CD1c-positive myeloid dendritic cell (primary cell): ENCODE data around the gene ADAMTS18.
"Not testable (repeated sequence)": the region's sequence is repeated elsewhere in the genome, so short reads cannot be mapped to it uniquely, and the experiment has no call there.

Experiments
- DNase-seq: peaks from one replicate; pipeline ENCODE4 v3.0.0-alpha.2; 2016; ENCODE audit errors: extremely low spot score

Gene ADAMTS18

DNA sequence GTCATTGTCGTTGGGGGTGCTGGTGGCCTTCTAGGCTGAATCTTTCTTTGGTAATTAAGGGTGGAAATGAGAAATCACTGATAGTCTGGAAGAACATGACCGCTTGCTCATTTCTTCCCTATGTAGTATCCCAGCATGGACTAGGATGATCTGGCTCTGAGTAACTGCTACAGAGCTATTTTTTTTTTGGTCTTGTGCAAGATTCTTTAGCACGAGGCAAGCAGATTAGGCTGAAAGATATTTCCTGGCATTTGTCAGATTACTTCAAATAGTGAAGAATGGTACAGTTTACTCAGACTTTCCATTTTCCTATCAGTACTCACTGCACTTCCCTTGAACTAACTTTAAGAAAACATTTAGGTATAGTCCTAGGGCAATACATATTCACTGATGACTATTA is 146.6 kb downstream of the ADAMTS18 start:
- no peak for DNase-seq

DNA sequence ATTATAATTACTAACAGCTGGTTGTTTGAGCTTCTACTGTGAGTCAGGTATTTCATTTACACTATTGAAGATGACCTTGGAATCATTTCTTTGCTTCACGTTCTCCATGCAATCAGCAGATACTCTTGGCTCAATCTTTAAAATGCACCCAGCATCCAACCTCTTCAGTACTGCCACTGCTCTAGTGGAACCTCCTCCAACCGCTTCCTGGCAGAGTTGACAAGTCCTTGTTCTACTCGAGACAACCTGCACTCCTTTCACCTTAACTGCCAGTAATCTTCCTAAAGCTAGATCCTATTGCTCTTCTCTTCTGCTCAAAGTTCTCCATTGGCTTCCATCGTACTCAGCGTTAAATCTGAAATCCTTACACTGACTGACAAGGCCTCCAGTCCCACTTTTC is 149.2 kb downstream of the ADAMTS18 start:
- no peak for DNase-seq

DNA sequence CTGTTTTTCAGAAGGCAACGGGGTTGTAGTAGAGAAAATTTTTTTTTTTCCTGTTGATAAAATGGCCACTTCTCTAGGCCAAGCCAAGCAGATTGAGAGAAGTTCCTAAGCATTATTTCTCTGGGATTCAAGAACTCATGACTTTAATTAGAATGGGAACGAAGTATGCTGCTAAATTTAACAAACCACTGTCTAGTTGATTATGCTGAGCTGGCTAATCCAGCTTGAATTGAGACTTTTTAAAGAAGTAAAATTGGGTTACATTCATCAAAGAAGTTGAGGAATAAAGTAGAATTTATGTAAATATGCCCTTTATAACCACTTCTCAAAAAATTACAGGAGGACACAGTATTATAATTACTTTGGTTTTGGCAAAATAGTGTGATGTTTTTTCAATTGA is 152.5 kb downstream of the ADAMTS18 start:
- DNase-seq = no peak

DNA sequence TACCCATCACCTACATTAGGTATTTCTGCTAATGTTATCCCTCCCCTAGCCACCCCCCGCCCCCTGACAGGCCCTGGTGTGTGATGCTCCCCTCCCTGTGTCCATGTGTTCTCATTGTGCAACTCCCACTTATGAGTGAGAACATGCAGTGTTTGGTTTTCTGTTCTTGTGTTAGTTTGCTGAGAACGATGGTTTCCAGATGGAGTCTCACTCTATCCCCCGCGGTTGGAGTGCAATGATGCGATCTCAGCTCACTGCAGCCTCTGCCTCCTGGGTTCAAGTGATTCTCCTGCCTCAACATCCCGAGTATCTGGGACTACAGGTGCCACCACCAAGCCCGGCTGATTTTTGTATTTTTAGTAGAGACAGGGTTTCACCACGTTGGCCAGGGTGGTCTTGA is 155.5 kb downstream of the ADAMTS18 start:
- not testable (repeated sequence) for DNase-seq

DNA sequence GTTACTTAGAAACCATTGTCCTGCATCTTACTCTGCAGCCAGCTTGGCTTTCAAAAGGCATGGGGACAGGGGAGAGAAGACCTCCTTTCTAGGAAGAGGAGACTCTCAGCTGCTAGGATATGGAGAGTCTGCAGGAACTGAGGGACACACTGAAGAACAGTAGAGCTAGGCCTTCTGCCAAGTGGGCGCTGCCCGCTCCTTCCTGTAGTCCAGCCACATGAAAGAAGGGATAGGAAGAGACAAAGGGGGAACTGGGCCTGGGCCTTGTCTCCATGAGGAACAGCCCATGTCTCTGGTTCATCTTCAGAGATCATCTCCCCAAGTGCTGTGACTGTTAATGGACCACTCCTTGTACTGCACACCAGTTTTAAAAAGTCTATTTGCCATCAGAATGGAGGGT is 157.3 kb downstream of the ADAMTS18 start:
- DNase-seq = no peak

DNA sequence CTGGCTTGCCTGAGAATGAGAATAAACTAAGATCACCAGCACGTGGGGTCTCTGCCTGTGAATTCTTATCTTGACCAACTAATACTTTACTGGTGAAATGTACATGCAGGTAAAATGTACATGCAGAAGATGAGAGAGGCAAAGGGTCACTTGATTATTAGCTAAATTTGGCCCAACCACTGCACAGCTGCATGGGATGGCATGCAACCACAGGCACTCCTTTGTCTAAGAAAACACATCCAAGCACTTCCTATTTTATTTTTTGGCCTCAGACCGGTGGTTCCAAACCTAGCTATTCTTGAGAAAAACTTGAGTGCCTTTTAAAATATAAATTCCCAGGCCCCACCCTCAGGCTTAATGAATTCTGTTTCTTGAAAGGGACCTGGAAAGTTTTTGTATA is 157.7 kb downstream of the ADAMTS18 start:
- DNase-seq = no peak

DNA sequence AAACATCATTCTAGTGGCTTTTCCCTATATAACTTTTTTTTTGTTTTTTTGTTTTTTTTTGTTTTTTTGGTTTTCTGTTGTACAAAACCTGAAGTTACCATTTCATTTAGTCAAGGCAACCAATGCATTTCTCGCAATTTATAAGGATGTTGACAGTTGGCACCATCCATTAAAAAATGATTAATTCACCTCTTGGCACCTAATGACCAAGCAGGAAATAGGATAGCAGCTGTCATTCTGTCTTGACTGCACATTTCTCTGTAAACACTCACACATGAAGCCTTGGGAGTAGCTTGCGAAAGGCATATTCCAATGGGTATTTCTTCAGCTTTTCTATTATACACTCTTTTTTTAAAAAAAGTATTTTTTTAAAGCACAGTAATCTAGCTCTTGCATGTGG is 158.2 kb downstream of the ADAMTS18 start:
- DNase-seq = no peak

DNA sequence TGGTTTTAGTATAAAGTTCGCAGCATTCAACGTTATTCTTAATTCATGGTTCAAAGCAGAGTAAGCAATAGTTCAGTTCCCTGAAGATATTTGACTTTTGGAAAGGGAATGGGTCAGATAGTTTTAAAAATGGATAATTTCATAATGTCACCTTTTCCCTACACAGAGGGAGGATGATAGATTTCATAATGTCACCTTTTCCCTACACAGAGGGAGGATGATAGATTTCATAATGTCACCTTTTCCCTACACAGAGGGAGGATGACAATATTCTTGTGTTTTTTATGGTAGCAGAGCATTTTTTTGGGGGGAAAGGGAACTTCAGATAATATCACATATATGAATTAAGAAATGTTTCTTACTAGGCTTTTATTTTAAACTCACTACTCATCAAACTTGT is 159.5 kb downstream of the ADAMTS18 start:
- not testable (repeated sequence) for DNase-seq

DNA sequence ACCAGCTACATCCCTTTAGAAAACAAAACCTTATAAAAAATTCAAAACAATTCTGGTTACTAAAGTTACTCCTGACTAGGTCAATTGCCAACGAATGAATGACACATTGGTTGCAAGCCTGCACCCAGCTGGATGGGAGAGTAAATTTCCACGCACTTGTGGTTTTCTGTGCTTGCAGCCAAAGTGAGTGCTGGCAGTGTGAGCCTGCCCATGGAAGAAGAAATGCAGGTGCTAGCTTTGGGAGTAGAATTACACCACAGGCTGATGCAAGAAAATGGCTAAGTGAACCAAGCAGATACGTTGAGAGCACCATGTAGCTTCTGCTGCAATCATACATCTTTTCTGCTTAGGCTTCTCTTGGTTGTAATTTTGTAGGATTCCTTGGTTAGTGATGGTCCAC is 161.0 kb downstream of the ADAMTS18 start:
- no peak for DNase-seq

DNA sequence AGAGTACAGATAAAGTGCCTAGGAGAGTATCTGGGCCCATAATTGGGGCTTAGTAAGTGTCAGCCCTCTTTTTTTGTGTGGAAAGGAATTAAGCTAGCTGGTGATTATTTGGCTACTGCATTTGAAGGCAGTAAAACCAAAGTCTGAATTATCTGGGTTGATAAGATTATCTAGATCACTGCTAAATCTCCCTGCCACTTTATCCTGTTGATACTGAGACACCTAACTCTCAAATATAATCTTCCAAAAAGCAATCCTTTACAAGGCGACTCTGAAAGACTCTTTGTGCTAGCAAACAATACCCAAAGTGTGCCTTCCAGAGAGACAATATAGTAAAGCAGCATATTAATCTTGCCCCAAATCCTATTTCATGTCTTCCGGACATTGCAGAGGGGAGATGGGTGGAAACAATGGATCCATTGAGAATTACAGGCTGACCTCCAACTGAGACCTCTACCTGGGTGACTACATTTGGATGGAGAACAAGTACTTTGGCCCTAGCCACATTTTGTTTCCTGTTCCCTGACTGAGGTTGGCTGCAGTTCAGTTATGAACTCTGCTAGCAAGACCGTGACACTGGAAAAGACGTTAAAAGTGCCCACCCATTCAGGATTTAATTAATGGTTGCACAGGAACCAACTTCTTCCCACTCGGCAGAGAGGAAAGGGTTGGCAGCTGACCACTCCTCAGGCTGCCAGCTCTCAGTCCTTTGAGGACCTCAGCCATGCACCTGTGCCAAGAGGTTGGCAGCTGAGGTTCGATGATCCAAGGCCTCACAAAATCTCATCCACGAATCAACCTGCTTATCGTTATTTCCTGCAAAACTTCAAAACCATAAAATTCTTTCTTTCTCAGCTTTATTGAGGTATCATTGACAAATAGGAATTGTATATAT is 163.1 kb downstream of the ADAMTS18 start:
- DNase-seq = no peak

DNA sequence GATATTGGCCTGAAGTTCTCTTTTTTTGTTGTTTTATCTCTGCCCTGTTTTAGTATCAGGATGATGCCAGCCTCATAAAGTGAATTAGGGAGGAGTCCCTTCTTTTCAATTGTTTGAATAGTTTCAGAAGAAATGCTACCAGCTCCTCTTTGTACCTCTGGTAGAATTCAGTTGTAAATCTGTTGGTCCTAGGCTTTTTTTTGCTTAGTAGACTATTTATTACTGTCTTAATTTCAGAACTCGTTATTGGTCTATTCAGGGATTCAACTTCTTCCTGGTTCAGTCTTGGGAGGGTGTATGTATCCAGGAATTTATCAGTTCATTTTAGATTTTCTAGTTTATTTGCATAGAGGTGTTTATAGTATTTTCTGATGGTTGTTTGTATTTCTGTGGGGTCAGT is 168.6 kb downstream of the ADAMTS18 start:
- not testable (repeated sequence) for DNase-seq

DNA sequence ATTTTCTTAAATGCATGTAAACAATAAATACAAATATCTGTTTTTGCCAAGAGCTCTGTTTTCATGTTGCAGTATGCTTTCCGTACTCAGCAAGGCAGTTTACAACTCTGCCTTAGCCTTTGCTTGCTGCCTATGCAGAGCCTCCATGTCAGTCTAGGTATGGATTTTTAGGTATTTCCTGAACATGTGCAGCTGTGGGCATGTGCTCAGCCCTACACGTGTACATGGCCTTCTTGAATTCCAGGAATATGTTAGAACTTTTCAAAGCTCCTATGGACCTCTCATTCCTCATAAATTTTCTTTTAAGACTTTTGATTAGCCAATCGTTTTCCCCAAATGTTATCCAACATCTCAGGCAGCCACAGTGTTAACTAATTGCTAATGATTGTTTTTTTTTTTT is 171.9 kb downstream of the ADAMTS18 start:
- no peak for DNase-seq

DNA sequence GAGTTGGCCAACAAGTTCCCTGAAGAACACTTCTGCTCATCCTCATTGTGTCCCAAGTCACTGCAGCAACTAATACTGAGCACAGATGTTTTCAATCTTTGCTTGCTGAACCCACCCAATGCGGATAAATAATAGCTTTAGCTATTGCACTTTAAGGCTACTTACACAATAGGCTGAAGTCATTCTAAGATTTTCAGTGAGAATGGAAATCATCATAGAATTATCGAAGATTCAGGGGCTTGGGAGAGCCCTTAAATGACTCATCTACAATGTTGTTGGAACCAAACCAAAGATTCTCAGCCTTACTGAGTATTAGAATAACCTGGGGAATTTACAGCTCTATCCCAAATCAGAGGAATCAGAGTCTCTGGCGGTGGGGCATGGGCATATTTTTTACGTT is 184.4 kb downstream of the ADAMTS18 start:
- DNase-seq = no peak

DNA sequence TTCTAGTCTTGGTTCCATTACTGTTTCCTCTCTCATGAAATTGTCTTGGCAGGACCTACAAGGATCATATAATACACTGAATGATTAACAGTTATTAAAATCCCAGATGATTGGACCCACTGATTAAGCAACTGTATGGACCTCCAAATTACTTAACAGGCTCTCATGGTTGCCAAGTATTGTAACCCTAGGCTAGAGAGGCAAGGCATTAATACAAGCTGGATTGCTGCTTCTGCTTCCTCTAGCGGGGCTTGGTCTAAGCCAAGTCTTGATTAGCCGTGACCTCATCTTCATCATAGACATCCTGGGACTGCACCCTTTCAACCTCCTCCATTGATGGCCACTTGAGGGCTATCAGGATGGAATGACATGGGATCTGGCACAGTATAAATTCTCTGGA is 188.7 kb downstream of the ADAMTS18 start:
- DNase-seq = no peak

DNA sequence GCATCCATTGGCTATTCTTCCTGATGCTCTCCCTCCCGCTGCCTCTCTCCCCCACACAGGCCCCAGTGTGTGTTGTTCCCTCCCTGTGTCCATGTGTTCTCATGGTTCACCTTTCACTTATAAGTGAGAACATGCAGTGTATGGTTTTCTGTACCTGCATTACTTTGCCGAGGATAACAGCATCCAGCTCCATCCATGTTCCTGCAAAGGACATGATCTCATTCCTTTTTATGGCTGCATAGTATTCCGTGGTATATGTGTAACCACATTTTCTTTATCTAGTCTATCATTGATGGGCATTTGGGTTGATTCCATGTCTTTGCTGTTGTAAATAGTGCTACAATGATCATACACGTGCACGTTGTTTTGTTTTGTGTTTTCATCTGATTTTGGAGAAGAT is 192.4 kb downstream of the ADAMTS18 start:
- DNase-seq = not testable (repeated sequence)

DNA sequence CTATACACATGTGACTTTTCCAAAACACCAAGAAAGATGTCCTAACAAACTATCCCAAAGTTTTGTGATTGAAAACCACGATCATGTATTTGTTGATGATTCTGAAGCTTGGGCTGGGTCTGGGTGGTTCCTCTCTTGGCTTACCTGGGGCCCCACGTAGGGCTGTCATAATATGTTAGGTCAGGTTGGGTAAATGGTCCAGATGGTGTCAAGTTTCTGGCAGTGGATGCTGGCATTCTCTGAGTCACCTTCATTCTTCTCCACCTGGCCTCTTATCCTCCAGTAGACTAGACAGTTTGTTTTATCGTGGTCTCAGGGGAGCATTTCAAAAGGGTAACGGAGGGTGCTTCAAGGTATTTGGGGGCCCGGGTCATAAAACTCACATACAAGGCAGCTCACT is 196.2 kb downstream of the ADAMTS18 start:
- DNase-seq = no peak

DNA sequence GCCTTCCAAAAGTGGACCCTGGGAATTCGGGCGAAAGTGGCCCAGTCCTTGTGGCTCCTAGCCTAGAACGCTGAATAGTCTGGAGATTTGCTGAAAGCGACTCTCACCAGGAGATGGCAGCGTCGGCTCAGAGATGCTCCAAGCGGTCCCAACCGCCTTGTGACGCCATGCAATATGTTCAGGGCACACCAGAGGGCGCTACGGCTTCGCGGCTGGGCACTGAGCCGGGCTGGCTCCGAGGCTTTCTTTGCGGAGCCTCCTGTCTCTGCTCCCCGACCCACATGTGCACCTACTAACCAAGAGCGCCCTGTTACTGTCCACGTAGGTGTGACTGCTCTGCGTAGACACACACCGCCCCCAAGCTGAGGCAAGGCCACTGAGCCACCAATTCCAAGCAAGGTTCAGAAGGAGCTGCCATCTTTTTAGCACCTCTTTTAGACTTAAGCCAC is 198.7 kb downstream of the ADAMTS18 start:
- peak; percentile 92 for DNase-seq

DNA sequence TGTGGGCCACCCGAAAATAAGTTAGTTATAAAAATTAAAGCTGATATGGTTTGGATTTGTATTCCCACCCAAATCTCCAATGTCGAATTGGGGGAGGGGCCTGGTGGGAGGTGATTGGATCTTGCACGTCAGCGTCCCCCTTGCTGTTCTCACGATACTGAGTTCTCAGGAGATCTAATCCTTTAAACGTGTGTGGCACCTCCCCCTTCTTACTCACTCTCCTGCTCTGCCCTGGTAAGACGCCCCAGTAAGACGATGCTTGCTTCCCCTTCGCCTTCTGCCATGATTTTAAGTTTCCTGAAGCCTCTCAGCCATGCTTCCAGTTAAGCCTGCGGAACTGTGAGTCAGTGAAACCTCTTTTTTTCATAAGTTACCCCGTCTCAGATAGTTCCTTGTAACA is 200.2 kb downstream of the ADAMTS18 start:
- DNase-seq = peak; percentile 11

DNA sequence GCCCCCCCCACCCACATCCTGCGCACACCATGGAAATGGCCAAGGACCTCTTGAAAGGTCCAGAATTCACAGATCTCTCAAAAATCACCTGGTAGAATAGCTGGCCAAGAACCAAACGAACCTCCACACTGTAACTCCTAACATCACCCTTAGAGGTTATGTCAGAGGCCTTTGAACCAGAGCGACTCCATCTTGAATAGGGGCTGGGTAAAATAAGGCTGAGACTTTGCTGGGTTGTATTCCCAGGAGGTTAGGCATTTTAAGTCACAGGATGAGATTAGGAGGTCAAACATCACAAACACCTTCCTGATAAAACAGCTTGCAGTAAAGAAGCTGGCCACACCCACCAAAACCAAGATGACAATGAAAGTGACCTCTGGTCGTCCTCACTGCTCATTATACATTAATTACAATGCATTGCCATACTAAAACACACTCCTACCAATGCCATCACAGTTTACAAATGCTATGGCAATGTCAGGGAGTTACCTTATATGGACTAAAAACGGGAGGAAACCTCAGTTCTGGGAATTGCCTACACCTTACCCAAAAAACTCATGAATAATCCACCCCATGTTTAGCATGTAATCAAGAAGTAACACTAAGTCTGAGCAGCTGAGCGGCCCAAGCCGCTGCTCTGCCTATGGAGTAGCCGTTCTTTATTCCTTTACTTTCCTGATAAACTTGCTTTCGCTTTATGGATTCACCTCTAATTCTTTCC is 200.9 kb downstream of the ADAMTS18 start:
- DNase-seq = no peak
